Endothelial cell of umbilical vein (primary cell): Measurements from ENCODE around the gene CLDND1. TPM values are rescaled to one million over a fixed set of nuclear protein-coding genes. Genes with fewer than 3 reads are reported as not detected.

Source experiments
- BruUV-seq: library from RNA; stranded (reverse); fragments of 400-500 nt; replicated peaks from 2 replicates; lab custom pipeline; 2021; lab: Mats Ljungman, UMichigan
- CTCF ChIA-PET: fragments of 300-600, 350-600 bp; sonication (Branson Sonifier 250); formaldehyde crosslinking; loops from one replicate; lab custom pipeline; 2021; ENCODE audit warnings: antibody characterized with exemption, inconsistent platforms; lab: Charles Lee
- POLR2A ChIA-PET: fragments of 300-600, 350-600 bp; sonication (Branson Sonifier 250); formaldehyde crosslinking; loops from one replicate; lab custom pipeline; 2021; ENCODE audit warnings: antibody characterized with exemption, inconsistent platforms; lab: Charles Lee
- DNase-seq: peaks from one replicate; pipeline ENCODE4 v3.0.0-alpha.2; 2011; ENCODE audit warnings: low read depth, low spot score
- FAIRE-seq: peaks from 2 replicates; lab custom pipeline; 2011; peaks lifted over from hg19 to GRCh38; lab: Jason Lieb, UNC
- H2AFZ ChIP-seq: 2 replicates; pipeline ENCODE4 v1.6.0; 2012; ENCODE audit warnings: low read depth, low read length, control low read depth, inconsistent platforms
- H3K27ac ChIP-seq: 2 replicates; pipeline ENCODE4 v1.5.1; 2011; ENCODE audit warnings: low read depth, mild to moderate bottlenecking, control low read depth, low read length, moderate library complexity; ENCODE audit not compliant: insufficient read depth
- H3K27me3 ChIP-seq, 2 experiments: 2 replicates each; pipeline versions ENCODE4 v1.6.0 to v1.6.1; 2011; ENCODE audit warnings: low read length in 2 of 2, mixed read lengths in 1 of 2; ENCODE audit not compliant: control insufficient read depth in 2 of 2, insufficient read depth in 2 of 2
- H3K36me3 ChIP-seq, 2 experiments: 2 replicates in 1 of 2; 3 replicates in 1 of 2; pipeline ENCODE4 v1.5.1; 2011; ENCODE audit warnings: low read length in 2 of 2, mild to moderate bottlenecking in 1 of 2, moderate library complexity in 1 of 2; ENCODE audit not compliant: control insufficient read depth in 2 of 2, insufficient read depth in 2 of 2; ENCODE audit errors: extremely low read depth in 1 of 2
- H3K4me1 ChIP-seq: 3 replicates; pipeline ENCODE4 v1.5.1; 2011; ENCODE audit warnings: mild to moderate bottlenecking, low read length; ENCODE audit not compliant: control insufficient read depth, insufficient read depth; ENCODE audit errors: extremely low read depth
- H3K4me2 ChIP-seq: 2 replicates; pipeline ENCODE4 v1.6.1; 2011; ENCODE audit warnings: low read length, control low read depth, mixed read lengths; ENCODE audit not compliant: insufficient read depth
- H3K4me3 ChIP-seq, 3 experiments: fragments of 200-600 bp in 1 of 3; sonication (generic), shearing (Covaris generic) in 1 of 3; replicated peaks in 1 of 3; 2 replicates each; pipeline ENCODE4 v1.5.1; 2011 to 2016; ENCODE audit warnings: control low read depth in 3 of 3, low read length in 3 of 3, mild to moderate bottlenecking in 2 of 3, inconsistent platforms in 1 of 3, low read depth in 1 of 3, moderate library complexity in 1 of 3; ENCODE audit not compliant: insufficient read depth in 1 of 3
- H3K79me2 ChIP-seq: 2 replicates; pipeline ENCODE4 v1.6.0; 2012; ENCODE audit warnings: low read length, inconsistent platforms; ENCODE audit not compliant: control insufficient read depth, insufficient read depth
- H3K9ac ChIP-seq: replicated peaks from 2 replicates; pipeline ENCODE3; 2011; ENCODE audit warnings: low read length, control low read depth; ENCODE audit not compliant: insufficient read depth; ENCODE audit errors: extremely low read depth
- H3K9me1 ChIP-seq: replicated peaks from 3 replicates; pipeline ENCODE4 v1.6.0; 2011; ENCODE audit warnings: mild to moderate bottlenecking, low read length; ENCODE audit not compliant: control insufficient read depth, insufficient read depth; ENCODE audit errors: extremely low read depth
- H3K9me3 ChIP-seq: replicated peaks from 2 replicates; pipeline ENCODE4 v1.5.1; 2012; ENCODE audit warnings: low read length, inconsistent platforms; ENCODE audit not compliant: control insufficient read depth, insufficient read depth
- H4K20me1 ChIP-seq: replicated peaks from 2 replicates; pipeline ENCODE3; 2011; ENCODE audit warnings: mild to moderate bottlenecking, low read length; ENCODE audit not compliant: control insufficient read depth, insufficient read depth; ENCODE audit errors: extremely low read depth
- CTCF ChIP-seq, 2 donors: IDR thresholded peaks; 1 replicate in 1 of 2; 2 replicates in 1 of 2; pipeline ENCODE4 v1.5.1; 2011; ENCODE audit warnings: low read length in 2 of 2, mild to moderate bottlenecking in 2 of 2, moderate library complexity in 2 of 2, control low read depth in 1 of 2, inconsistent platforms in 1 of 2, low read depth in 1 of 2; ENCODE audit not compliant: insufficient read depth in 1 of 2; ENCODE audit errors: extremely low read depth in 1 of 2
- EZH2 ChIP-seq: IDR thresholded peaks from 2 replicates; pipeline ENCODE4 v1.6.1; 2012; ENCODE audit warnings: borderline replicate concordance, low read depth, mild to moderate bottlenecking, moderate library complexity, low read length, inconsistent platforms; ENCODE audit not compliant: severe bottlenecking
- FOS ChIP-seq: IDR thresholded peaks from 2 replicates; pipeline ENCODE4 v1.6.1; 2011; ENCODE audit warnings: mild to moderate bottlenecking, low read length, moderate library complexity, borderline replicate concordance; ENCODE audit not compliant: insufficient read depth
- MAX ChIP-seq: IDR thresholded peaks from 2 replicates; pipeline ENCODE4 v1.6.1; 2011; ENCODE audit not compliant: insufficient read depth, insufficient read length
- MYC ChIP-seq: IDR thresholded peaks from one replicate; pipeline ENCODE4 v1.6.1; 2011; ENCODE audit warnings: mild to moderate bottlenecking, low read depth, low read length
- POLR2A ChIP-seq: IDR thresholded peaks from 2 replicates; pipeline ENCODE4 v1.6.1; 2012; ENCODE audit warnings: low read depth, mild to moderate bottlenecking, control low read depth, low read length
- POLR2AphosphoS5 ChIP-seq: IDR thresholded peaks from 2 replicates; pipeline ENCODE4 v1.6.1; 2012; ENCODE audit warnings: low read depth, mild to moderate bottlenecking, control low read depth, low read length, moderate library complexity; ENCODE audit not compliant: insufficient read depth
- dilution Hi-C: fragments of 300-500 bp; cut with MboI; formaldehyde crosslinking; loops from one replicate; pipeline ENCODE4 v1.15.0; 2019; ENCODE audit warnings: low sequenced_read_pairs; ENCODE audit not compliant: extremely low pct_ligation_motif_present
- intact Hi-C: fragments of 100-400 bp; cut with micrococcal nuclease; formaldehyde crosslinking; loops from one replicate; pipeline ENCODE4 v1.10.0; 2022
- polyA plus RNA-seq, 4 experiments: library from polyadenylated mRNA; depleted of rRNA in 3 of 4; stranded (reverse) in 3 of 4; unstranded in 1 of 4; fragments of >200 nt; gene quantifications; 2 replicates each; pipeline versions ENCODE4 v1.2.1 to v1.2.3, GENCODE V29; 2011 to 2012; ENCODE audit warnings: missing spikeins in 1 of 4
- total RNA-seq: library from RNA; stranded (reverse); gene quantifications from 2 replicates; pipeline ENCODE4 v1.2.3, GENCODE V29; 2021

Gene CLDND1
- total and polyA plus RNA-seq, 2 donors (not counting 3 experiments of a cell fraction or from before 2014, with no cell fraction given) = 101 to 214 TPM

- no peak overlapping the region for H3K9ac ChIP-seq
- H3K9me1 ChIP-seq = no peaks in the 10 kb centered on the region
- FAIRE-seq (peak; percentile 8), DNase-seq (no peak)
- peaks cover 16 to 23% of the 10 kb centered on the region in 2 experiments for H3K27me3 ChIP-seq
- no peak overlapping the region for H2AFZ ChIP-seq
- no peaks in the 10 kb centered on the region for H4K20me1 ChIP-seq
- ChIA-PET CTCF (no interaction called here), POLR2A (no interaction called here)
- no peaks in the 10 kb centered on the region for H3K36me3 ChIP-seq
- intact Hi-C loops (no loop called here), dilution Hi-C loops (no loop called here)
- H3K4me3 ChIP-seq = no peak overlapping the region
- no peak overlapping the region for H3K27ac ChIP-seq
- no peaks in the 10 kb centered on the region for H3K79me2 ChIP-seq
- no TSS peak for BruUV-seq
- no peak overlapping the region for H3K4me2 ChIP-seq
- no peaks in the 10 kb centered on the region for H3K9me3 ChIP-seq
- TF ChIP-seq CTCF (IDR thresholded peaks at IDR 0.05; ENCODE audit: extremely low read depth in 1 of 2, insufficient read depth in 1 of 2, low read depth in 1 of 2, low read length in 2 of 2) (no peak), POLR2A (no peak), POLR2AphosphoS5 (no peak), EZH2 (no peak), FOS (no peak), MAX (no peak), MYC (no peak)
- no peaks in the 10 kb centered on the region for H3K4me1 ChIP-seq
Observed at GRCh38 chr3:98534734-98535133, 12.0 kb upstream of the CLDND1 start.
